CD8-positive, alpha-beta memory T cell (primary cell): ENCODE measurements around the gene GPRIN1. TPM values are rescaled to one million over a fixed set of nuclear protein-coding genes. Genes with fewer than 3 reads are reported as not detected.
A peak's percentile ranks its signal among the peaks of the same experiment; 100 is the strongest.
"Not testable (repeated sequence)": the region's sequence is repeated elsewhere in the genome, so short reads cannot be mapped to it uniquely, and the experiment has no call there.

ENCODE experiments used
- CTCF ChIA-PET: fragments of 350-600 bp; sonication (Branson Sonifier 250); formaldehyde crosslinking; loops from one replicate; lab custom pipeline; 2021; ENCODE audit warnings: antibody characterized with exemption; lab: Charles Lee
- POLR2A ChIA-PET: fragments of 350-600 bp; sonication (Branson Sonifier 250); formaldehyde crosslinking; loops from one replicate; lab custom pipeline; 2021; ENCODE audit warnings: antibody characterized with exemption; lab: Charles Lee
- DNase-seq, 5 donors: peaks; one replicate each; pipeline versions ENCODE4 v3.0.0 to v3.0.0-alpha.2; 2020 to 2022; ENCODE audit warnings: mixed read lengths in 1 of 5
- H3K27ac ChIP-seq: one replicate; pipeline ENCODE4 v1.7.0; 2013; ENCODE audit warnings: low read depth, mild to moderate bottlenecking, low read length, moderate library complexity
- H3K27me3 ChIP-seq: 2 replicates; pipeline ENCODE4 v1.7.0; 2013; ENCODE audit warnings: low read length, mild to moderate bottlenecking; ENCODE audit not compliant: insufficient read depth, poor library complexity, severe bottlenecking
- H3K36me3 ChIP-seq: 2 replicates; pipeline ENCODE4 v1.7.0; 2013; ENCODE audit warnings: mild to moderate bottlenecking, low read length, moderate library complexity; ENCODE audit not compliant: insufficient read depth
- H3K4me1 ChIP-seq: 2 replicates; pipeline ENCODE4 v1.7.0; 2013; ENCODE audit warnings: mild to moderate bottlenecking, low read length, moderate library complexity; ENCODE audit not compliant: insufficient read depth
- H3K4me3 ChIP-seq: 2 replicates; pipeline ENCODE4 v1.7.0; 2013; ENCODE audit warnings: mild to moderate bottlenecking, low read length
- H3K9me3 ChIP-seq: 2 replicates; pipeline ENCODE4 v1.7.0; 2013; ENCODE audit warnings: mild to moderate bottlenecking, low read length
- H3K27ac Mint-ChIP-seq, 8 donors: one replicate each; pipeline ENCODE4 v1.8.0; 2020 to 2021; ENCODE audit warnings: mixed read lengths in 8 of 8, mild to moderate bottlenecking in 6 of 8, inconsistent platforms in 3 of 8, moderate library complexity in 3 of 8
- H3K27me3 Mint-ChIP-seq, 2 donors: one replicate each; pipeline ENCODE4 v1.8.0; 2020 to 2021; ENCODE audit warnings: mixed read lengths in 2 of 2, mild to moderate bottlenecking in 1 of 2, moderate library complexity in 1 of 2
- H3K36me3 Mint-ChIP-seq, 3 donors: one replicate each; pipeline ENCODE4 v1.8.0; 2020 to 2021; ENCODE audit warnings: mixed read lengths in 3 of 3, inconsistent platforms in 1 of 3, mild to moderate bottlenecking in 1 of 3
- H3K4me1 Mint-ChIP-seq, 3 donors: one replicate each; pipeline ENCODE4 v1.8.0; 2020 to 2021; ENCODE audit warnings: mixed read lengths in 3 of 3, inconsistent platforms in 1 of 3, mild to moderate bottlenecking in 1 of 3
- H3K4me3 Mint-ChIP-seq, 7 donors: one replicate each; pipeline ENCODE4 v1.8.0; 2020 to 2021; ENCODE audit warnings: mixed read lengths in 7 of 7, mild to moderate bottlenecking in 6 of 7, moderate library complexity in 4 of 7, inconsistent platforms in 2 of 7
- H3K9me3 Mint-ChIP-seq, 5 donors: one replicate each; pipeline ENCODE4 v1.8.0; 2020 to 2022; ENCODE audit warnings: mixed read lengths in 5 of 5, mild to moderate bottlenecking in 3 of 5, moderate library complexity in 2 of 5, inconsistent platforms in 1 of 5
- polyA plus RNA-seq: library from polyadenylated mRNA; unstranded; fragments of 300-500 nt; fragmentation: Illumina TruSeq; gene quantifications from one replicate; pipeline ENCODE4 v1.2.3, GENCODE V29; 2021
- total RNA-seq, 2 experiments: library from RNA; stranded (reverse); gene quantifications; one replicate each; pipeline ENCODE4 v1.2.3, GENCODE V29; 2021

GPRIN1 gene
- total and polyA plus RNA-seq, 3 experiments from 2014 or later = 0.43 to 2.7 (median 2.3) TPM

DNA sequence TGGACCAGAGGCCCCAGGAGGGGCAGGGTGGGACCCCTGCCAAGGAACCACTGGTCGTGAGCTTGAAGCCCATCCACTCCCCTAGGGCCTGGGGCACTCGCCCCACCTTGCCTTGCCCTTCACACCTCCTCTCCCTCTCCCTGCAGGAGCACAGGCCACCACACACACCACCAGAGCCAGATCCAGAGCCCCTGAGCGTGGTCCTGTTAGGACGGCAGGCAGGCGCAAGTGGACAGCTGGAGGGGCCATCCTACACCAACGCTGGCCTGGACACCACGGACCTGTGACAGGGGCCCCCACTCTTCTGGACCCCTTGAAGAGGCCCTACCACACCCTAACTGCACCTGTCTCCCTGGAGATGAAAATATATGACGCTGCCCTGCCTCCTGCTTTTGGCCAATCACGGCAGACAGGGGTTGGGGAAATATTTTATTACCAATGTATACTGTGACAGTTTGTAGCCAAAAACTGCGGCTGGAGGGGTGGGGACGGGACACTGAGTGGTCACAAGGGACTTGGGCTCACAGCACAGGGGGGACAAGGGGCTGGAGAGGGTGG, 14.5 kb downstream of the GPRIN1 start:
- H3K36me3 ChIP-seq = no peaks in the 10 kb centered on the region
- Mint-ChIP-seq H3K4me1 (peaks cover 3 to 9% (median 6%) of the 10 kb centered on the region in 3 donors), H3K27me3 (peaks cover 2 to 4% of the 10 kb centered on the region in 2 donors), H3K4me3 (peak overlapping the region in 5 of 7 donors; percentile 26 to 74 (median 32)), H3K27ac (peak overlapping the region in 1 of 8 donors; percentile 10), H3K9me3 (no peaks in the 10 kb centered on the region), H3K36me3 (no peaks in the 10 kb centered on the region)
- no peaks in the 10 kb centered on the region for H3K27me3 ChIP-seq
- DNase-seq = no peak
- no peak overlapping the region for H3K4me3 ChIP-seq
- peaks cover 6% of the 10 kb centered on the region for H3K4me1 ChIP-seq
- H3K27ac ChIP-seq = no peak overlapping the region
- POLR2A ChIA-PET = no interaction called here
- CTCF ChIA-PET = interaction anchor here (1.0 to 2.7 kb wide), 9 partner anchors 8 to 233 kb away, joined by 3 to 24 read pairs (median 3); partner anchors contain the start of gene CLTB
- H3K9me3 ChIP-seq = no peaks in the 10 kb centered on the region

GRCh38 chr5:176594554-176594953, 15.4 kb downstream of the GPRIN1 start:
- H3K36me3 ChIP-seq = no peaks in the 10 kb centered on the region
- no peaks in the 10 kb centered on the region for H3K36me3 Mint-ChIP-seq
- no peaks in the 10 kb centered on the region for H3K9me3 ChIP-seq
- no peaks in the 10 kb centered on the region for H3K27me3 ChIP-seq
- peak overlapping the region in 1 of 8 donors; percentile 36 for H3K27ac Mint-ChIP-seq
- no peak for DNase-seq
- peaks cover 6% of the 10 kb centered on the region for H3K4me1 ChIP-seq
- CTCF ChIA-PET = interaction anchor here (0.8 kb wide), 1 partner anchor 864 kb away, joined by 3 read pairs; no protein-coding TSS in a partner anchor
- H3K4me3 ChIP-seq = no peak overlapping the region
- POLR2A ChIA-PET = no interaction called here
- H3K4me1 Mint-ChIP-seq = peaks cover 3 to 9% (median 6%) of the 10 kb centered on the region in 3 donors
- no peak overlapping the region for H3K27ac ChIP-seq
- H3K27me3 Mint-ChIP-seq = peaks cover 2 to 4% of the 10 kb centered on the region in 2 donors
- H3K9me3 Mint-ChIP-seq = no peaks in the 10 kb centered on the region
- peak overlapping the region in 3 of 7 donors; percentile 5 to 56 (median 34) for H3K4me3 Mint-ChIP-seq

- H3K4me1 ChIP-seq = peaks cover 6% of the 10 kb centered on the region
- no peak for DNase-seq
- peaks cover 2 to 4% of the 10 kb centered on the region in 2 donors for H3K27me3 Mint-ChIP-seq
- no peaks in the 10 kb centered on the region for H3K9me3 ChIP-seq
- H3K4me1 Mint-ChIP-seq = peaks cover 3 to 9% (median 6%) of the 10 kb centered on the region in 3 donors
- no peaks in the 10 kb centered on the region for H3K27me3 ChIP-seq
- H3K27ac Mint-ChIP-seq = no peak overlapping the region
- H3K4me3 Mint-ChIP-seq = no peak overlapping the region
- no peaks in the 10 kb centered on the region for H3K36me3 ChIP-seq
- H3K9me3 Mint-ChIP-seq = no peaks in the 10 kb centered on the region
- H3K4me3 ChIP-seq = no peak overlapping the region
- CTCF ChIA-PET = no interaction called here
- POLR2A ChIA-PET = no interaction called here
- H3K36me3 Mint-ChIP-seq = no peaks in the 10 kb centered on the region
- no peak overlapping the region for H3K27ac ChIP-seq
These were observed 16.6 kb downstream of the GPRIN1 start for GRCh38 chr5:176593273-176593869.

GRCh38 chr5:176592573-176592972, 17.4 kb downstream of the GPRIN1 start:
- Histone ChIP-seq H3K27me3 (no peaks in the 10 kb centered on the region), H3K4me3 (no peak overlapping the region), H3K36me3 (no peaks in the 10 kb centered on the region), H3K27ac (no peak overlapping the region), H3K4me1 (peaks cover 6% of the 10 kb centered on the region), H3K9me3 (no peaks in the 10 kb centered on the region)
- no peak overlapping the region for H3K27ac Mint-ChIP-seq
- no peaks in the 10 kb centered on the region for H3K9me3 Mint-ChIP-seq
- no peaks in the 10 kb centered on the region for H3K36me3 Mint-ChIP-seq
- no peak for DNase-seq
- CTCF ChIA-PET = no interaction called here
- peaks cover 2 to 4% of the 10 kb centered on the region in 2 donors for H3K27me3 Mint-ChIP-seq
- no peak overlapping the region for H3K4me3 Mint-ChIP-seq
- peaks cover 3 to 9% (median 6%) of the 10 kb centered on the region in 3 donors for H3K4me1 Mint-ChIP-seq
- POLR2A ChIA-PET = no interaction called here

DNA sequence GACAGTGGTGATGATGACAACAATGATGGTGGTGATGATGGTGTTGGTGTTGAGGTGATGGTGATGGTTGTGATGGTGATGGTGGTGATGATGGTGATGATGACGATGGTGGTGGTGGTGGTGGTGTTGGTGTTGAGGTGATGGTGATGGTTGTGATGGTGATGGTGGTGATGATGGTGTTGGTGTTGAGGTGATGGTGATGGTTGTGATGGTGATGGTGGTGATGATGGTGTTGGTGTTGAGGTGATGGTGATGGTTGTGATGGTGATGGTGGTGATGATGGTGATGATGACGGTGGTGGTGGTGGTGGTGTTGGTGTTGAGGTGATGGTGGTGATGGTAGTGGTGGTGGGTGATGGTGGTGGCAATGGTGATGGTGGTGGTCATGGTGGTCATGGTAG, 18.3 kb downstream of the GPRIN1 start:
- H3K27ac Mint-ChIP-seq, H3K27ac ChIP-seq, H3K36me3 ChIP-seq, H3K4me3 Mint-ChIP-seq, H3K4me1 ChIP-seq, POLR2A ChIA-PET, H3K9me3 ChIP-seq, CTCF ChIA-PET, H3K36me3 Mint-ChIP-seq, H3K27me3 Mint-ChIP-seq, H3K4me3 ChIP-seq, DNase-seq, H3K9me3 Mint-ChIP-seq, H3K4me1 Mint-ChIP-seq, H3K27me3 ChIP-seq: not testable (repeated sequence)

DNA sequence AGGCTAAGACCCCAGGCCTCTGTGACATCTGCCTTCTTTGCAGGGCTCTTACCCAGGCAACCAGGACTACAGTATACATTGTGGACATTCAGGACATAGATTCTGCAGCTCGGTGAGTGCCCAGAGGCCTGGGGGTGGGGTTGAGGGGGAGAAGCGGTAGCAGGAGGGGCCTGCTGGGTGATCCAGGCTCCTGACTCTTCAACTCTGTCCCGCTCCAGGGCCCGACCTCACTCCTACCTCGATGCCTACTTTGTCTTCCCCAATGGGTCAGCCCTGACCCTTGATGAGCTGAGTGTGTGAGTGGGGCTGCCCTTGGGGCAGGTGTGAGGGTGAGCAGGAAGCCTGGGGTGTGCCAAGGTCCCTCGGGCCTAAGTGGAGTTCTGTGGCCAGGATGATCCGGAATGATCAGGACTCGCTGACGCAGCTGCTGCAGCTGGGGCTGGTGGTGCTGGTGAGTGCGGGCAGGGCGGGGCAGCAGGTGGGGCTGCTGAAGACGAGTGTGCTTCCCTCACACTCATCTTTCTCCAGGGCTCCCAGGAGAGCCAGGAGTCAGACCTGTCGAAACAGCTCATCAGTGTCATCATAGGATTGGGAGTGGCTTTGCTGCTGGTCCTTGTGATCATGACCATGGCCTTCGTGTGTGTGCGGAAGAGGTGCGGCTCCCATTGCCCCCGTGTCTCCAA, 19.8 kb downstream of the GPRIN1 start:
- Mint-ChIP-seq H3K9me3 (peaks cover 0 to 6% (median 4%) of the 10 kb centered on the region in 5 donors), H3K4me1 (no peaks in the 10 kb centered on the region), H3K4me3 (no peak overlapping the region), H3K36me3 (peaks cover 0 to 4% (median 0%) of the 10 kb centered on the region in 3 donors), H3K27ac (peak overlapping the region in 1 of 8 donors; percentile 82), H3K27me3 (peaks cover 2 to 4% of the 10 kb centered on the region in 2 donors)
- CTCF ChIA-PET = interaction anchor here (1.0 kb wide), 2 partner anchors 11 to 70 kb away, joined by 3 read pairs; no protein-coding TSS in a partner anchor
- H3K4me1 ChIP-seq = no peaks in the 10 kb centered on the region
- no peak for DNase-seq
- POLR2A ChIA-PET = no interaction called here
- no peak overlapping the region for H3K27ac ChIP-seq
- no peak overlapping the region for H3K4me3 ChIP-seq
- H3K9me3 ChIP-seq = peaks cover 4% of the 10 kb centered on the region
- no peaks in the 10 kb centered on the region for H3K36me3 ChIP-seq
- no peaks in the 10 kb centered on the region for H3K27me3 ChIP-seq

GRCh38 chr5:176589039-176589769, 20.8 kb downstream of the GPRIN1 start:
- no peak for DNase-seq
- H3K4me1 Mint-ChIP-seq = no peaks in the 10 kb centered on the region
- H3K9me3 ChIP-seq = peaks cover 9% of the 10 kb centered on the region
- H3K36me3 ChIP-seq = no peaks in the 10 kb centered on the region
- H3K4me3 Mint-ChIP-seq = no peak overlapping the region
- no peaks in the 10 kb centered on the region for H3K27me3 ChIP-seq
- ChIA-PET CTCF (no interaction called here), POLR2A (no interaction called here)
- peaks cover 0 to 9% (median 4%) of the 10 kb centered on the region in 5 donors for H3K9me3 Mint-ChIP-seq
- H3K27ac ChIP-seq = no peak overlapping the region
- H3K27ac Mint-ChIP-seq = no peak overlapping the region
- no peak overlapping the region for H3K4me3 ChIP-seq
- peaks cover 0 to 6% (median 0%) of the 10 kb centered on the region in 3 donors for H3K36me3 Mint-ChIP-seq
- peaks cover 0 to 4% of the 10 kb centered on the region in 2 donors for H3K27me3 Mint-ChIP-seq
- H3K4me1 ChIP-seq = no peaks in the 10 kb centered on the region
